Adipocyte (in vitro differentiated cells): Measurements from ENCODE around the gene DIPK1B.
"Not testable (repeated sequence)": the region's sequence is repeated elsewhere in the genome, so short reads cannot be mapped to it uniquely, and the experiment has no call there.

Source experiments
- DNase-seq: peaks from one replicate; pipeline ENCODE4 v3.0.0-alpha.2; 2015; ENCODE audit warnings: low read depth
- H3K27me3 ChIP-seq: replicated peaks from 2 replicates; pipeline ENCODE4 v1.7.0; 2013; ENCODE audit warnings: mild to moderate bottlenecking, low read length, moderate library complexity; ENCODE audit not compliant: control insufficient read depth, insufficient read depth
- H3K36me3 ChIP-seq: 2 replicates; pipeline ENCODE4 v1.7.0; 2013; ENCODE audit warnings: low read length, mild to moderate bottlenecking, moderate library complexity; ENCODE audit not compliant: control insufficient read depth, insufficient read depth, severe bottlenecking
- H3K4me1 ChIP-seq: 2 replicates; pipeline ENCODE4 v1.7.0; 2013; ENCODE audit warnings: mild to moderate bottlenecking, low read length, moderate library complexity; ENCODE audit not compliant: control insufficient read depth, insufficient read depth
- H3K4me3 ChIP-seq: 2 replicates; pipeline ENCODE4 v1.7.0; 2013; ENCODE audit warnings: mild to moderate bottlenecking, low read length, moderate library complexity
- H3K9ac ChIP-seq: 2 replicates; pipeline ENCODE4 v1.7.0; 2013; ENCODE audit warnings: mild to moderate bottlenecking, low read length, moderate library complexity
- H3K9me3 ChIP-seq: 2 replicates; pipeline ENCODE4 v1.7.0; 2013; ENCODE audit warnings: mild to moderate bottlenecking, low read length, moderate library complexity; ENCODE audit not compliant: control insufficient read depth

The DIPK1B gene

GRCh38 chr9:136696502-136696901 lies 15.9 kb upstream of the DIPK1B start:
- Histone ChIP-seq H3K4me1 (peaks cover 21% of the 10 kb centered on the region), H3K4me3 (no peak overlapping the region)

GRCh38 chr9:136697146-136697820 lies 15.1 kb upstream of the DIPK1B start:
- peaks cover 18% of the 10 kb centered on the region for H3K27me3 ChIP-seq
- peaks cover 21% of the 10 kb centered on the region for H3K4me1 ChIP-seq
- peak overlapping the region; percentile 39 for H3K9ac ChIP-seq
- H3K9me3 ChIP-seq = no peaks in the 10 kb centered on the region
- no peak overlapping the region for H3K4me3 ChIP-seq
- DNase-seq = no peak
- no peaks in the 10 kb centered on the region for H3K36me3 ChIP-seq

More at GRCh38 chr9:136696502-136696901, 15.9 kb upstream of the DIPK1B start:
- DNase-seq = no peak
- Histone ChIP-seq H3K36me3 (no peaks in the 10 kb centered on the region), H3K9me3 (no peaks in the 10 kb centered on the region), H3K27me3 (peaks cover 15% of the 10 kb centered on the region), H3K9ac (no peak overlapping the region)

- no peaks in the 10 kb centered on the region for H3K9me3 ChIP-seq
- peak overlapping the region; percentile 39 for H3K9ac ChIP-seq
- H3K4me3 ChIP-seq = no peak overlapping the region
- H3K36me3 ChIP-seq = no peaks in the 10 kb centered on the region
- DNase-seq = no peak
- H3K27me3 ChIP-seq = peaks cover 18% of the 10 kb centered on the region
- H3K4me1 ChIP-seq = peaks cover 21% of the 10 kb centered on the region
Observed at GRCh38 chr9:136697821-136698526, 14.4 kb upstream of the DIPK1B start.

- peaks cover 21% of the 10 kb centered on the region for H3K4me1 ChIP-seq
- DNase-seq = no peak
- no peak overlapping the region for H3K9ac ChIP-seq
- peaks cover 18% of the 10 kb centered on the region for H3K27me3 ChIP-seq
- no peaks in the 10 kb centered on the region for H3K36me3 ChIP-seq
- H3K9me3 ChIP-seq = no peaks in the 10 kb centered on the region
- no peak overlapping the region for H3K4me3 ChIP-seq
Observed at GRCh38 chr9:136698635-136699246, 13.6 kb upstream of the DIPK1B start.

GRCh38 chr9:136700304-136700703 lies 12.1 kb upstream of the DIPK1B start:
- no peak overlapping the region for H3K4me3 ChIP-seq
- H3K4me1 ChIP-seq = peaks cover 21% of the 10 kb centered on the region
- peaks cover 18% of the 10 kb centered on the region for H3K27me3 ChIP-seq
- no peak overlapping the region for H3K9ac ChIP-seq
- peak; percentile 53 for DNase-seq
- no peaks in the 10 kb centered on the region for H3K36me3 ChIP-seq
- no peaks in the 10 kb centered on the region for H3K9me3 ChIP-seq

GRCh38 chr9:136700959-136701667 lies 11.3 kb upstream of the DIPK1B start:
- peaks cover 12% of the 10 kb centered on the region for H3K27me3 ChIP-seq
- H3K4me3 ChIP-seq = no peak overlapping the region
- H3K36me3 ChIP-seq = no peaks in the 10 kb centered on the region
- H3K9ac ChIP-seq = no peak overlapping the region
- H3K4me1 ChIP-seq = peaks cover 21% of the 10 kb centered on the region
- no peak for DNase-seq
- no peaks in the 10 kb centered on the region for H3K9me3 ChIP-seq

- H3K9ac ChIP-seq = no peak overlapping the region
- H3K9me3 ChIP-seq = no peaks in the 10 kb centered on the region
- DNase-seq = no peak
Observed at GRCh38 chr9:136701668-136702053, 10.7 kb upstream of the DIPK1B start.

GRCh38 chr9:136703276-136703860 lies 9.0 kb upstream of the DIPK1B start:
- no peak overlapping the region for H3K9ac ChIP-seq
- H3K4me3 ChIP-seq = no peak overlapping the region
- peaks cover 15% of the 10 kb centered on the region for H3K27me3 ChIP-seq
- no peak for DNase-seq
- H3K4me1 ChIP-seq = peaks cover 10% of the 10 kb centered on the region
- H3K36me3 ChIP-seq = no peaks in the 10 kb centered on the region
- no peaks in the 10 kb centered on the region for H3K9me3 ChIP-seq

More at GRCh38 chr9:136701668-136702053, 10.7 kb upstream of the DIPK1B start:
- no peaks in the 10 kb centered on the region for H3K36me3 ChIP-seq
- H3K4me1 ChIP-seq = peaks cover 21% of the 10 kb centered on the region
- peaks cover 10% of the 10 kb centered on the region for H3K27me3 ChIP-seq
- H3K4me3 ChIP-seq = no peak overlapping the region

GRCh38 chr9:136704741-136705140 lies 7.6 kb upstream of the DIPK1B start:
- not testable (repeated sequence) for H3K9me3 ChIP-seq, H3K4me3 ChIP-seq, H3K36me3 ChIP-seq, H3K9ac ChIP-seq, DNase-seq
- peaks cover 15% of the 10 kb centered on the region for H3K27me3 ChIP-seq
- H3K4me1 ChIP-seq = peaks cover 10% of the 10 kb centered on the region

GRCh38 chr9:136705564-136705963 lies 6.8 kb upstream of the DIPK1B start:
- H3K9ac ChIP-seq = no peak overlapping the region
- no peaks in the 10 kb centered on the region for H3K9me3 ChIP-seq
- no peak for DNase-seq
- H3K4me3 ChIP-seq = no peak overlapping the region
- H3K4me1 ChIP-seq = peaks cover 5% of the 10 kb centered on the region
- H3K36me3 ChIP-seq = no peaks in the 10 kb centered on the region
- H3K27me3 ChIP-seq = peaks cover 18% of the 10 kb centered on the region

GRCh38 chr9:136707011-136707410 lies 5.4 kb upstream of the DIPK1B start:
- no peaks in the 10 kb centered on the region for H3K9me3 ChIP-seq
- DNase-seq = no peak
- H3K27me3 ChIP-seq = peaks cover 12% of the 10 kb centered on the region
- H3K4me3 ChIP-seq = no peak overlapping the region
- peaks cover 3% of the 10 kb centered on the region for H3K4me1 ChIP-seq
- H3K36me3 ChIP-seq = no peaks in the 10 kb centered on the region
- no peak overlapping the region for H3K9ac ChIP-seq
